Measurements from ENCODE around the gene ADPRHL1. TPM values are rescaled to one million over a fixed set of nuclear protein-coding genes. Genes with fewer than 3 reads are reported as not detected.
"Not testable (repeated sequence)": the region's sequence is repeated elsewhere in the genome, so short reads cannot be mapped to it uniquely, and the experiment has no call there.

The ADPRHL1 gene
- total and polyA plus RNA-seq, 2 experiments from 2014 or later: 78.2 to 112 TPM

DNA sequence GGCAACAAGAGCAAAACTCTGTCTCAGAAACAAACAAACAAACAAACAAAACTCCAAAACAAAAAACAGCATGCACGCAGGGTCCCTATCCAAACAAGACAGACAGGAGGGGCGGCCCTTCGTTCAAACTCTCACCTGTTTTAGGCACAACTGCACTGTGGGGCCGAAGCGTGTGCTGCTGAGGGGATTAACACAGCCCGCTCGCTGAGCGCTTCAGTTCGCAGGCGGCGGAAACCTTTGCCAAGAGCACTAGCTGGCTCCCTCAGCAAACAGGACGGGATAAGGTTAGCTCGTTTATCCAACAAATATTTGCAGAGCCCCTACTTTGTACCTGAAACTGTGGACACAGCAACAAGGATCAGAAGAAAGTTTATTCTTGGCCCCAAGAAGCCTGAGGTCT, 1.6 kb upstream of the ADPRHL1 start:
- Histone ChIP-seq H3K4me1 (ENCODE audit: low read depth) (peaks cover 37% of the 10 kb centered on the region), H3K27ac (peak overlapping the region; percentile 48), H3K9me3 (ENCODE audit: low read depth) (no peaks in the 10 kb centered on the region), H3K27me3 (no peaks in the 10 kb centered on the region), H3K36me3 (peaks cover 29% of the 10 kb centered on the region), H3K4me3 (no peak overlapping the region)
- TF ChIP-seq CTCF (IDR thresholded peaks at IDR 0.05; ENCODE audit: low read depth, low read length): no peak
- DNase-seq (ENCODE audit: low read depth in 1 of 2, low spot score in 1 of 2): no peak

DNA sequence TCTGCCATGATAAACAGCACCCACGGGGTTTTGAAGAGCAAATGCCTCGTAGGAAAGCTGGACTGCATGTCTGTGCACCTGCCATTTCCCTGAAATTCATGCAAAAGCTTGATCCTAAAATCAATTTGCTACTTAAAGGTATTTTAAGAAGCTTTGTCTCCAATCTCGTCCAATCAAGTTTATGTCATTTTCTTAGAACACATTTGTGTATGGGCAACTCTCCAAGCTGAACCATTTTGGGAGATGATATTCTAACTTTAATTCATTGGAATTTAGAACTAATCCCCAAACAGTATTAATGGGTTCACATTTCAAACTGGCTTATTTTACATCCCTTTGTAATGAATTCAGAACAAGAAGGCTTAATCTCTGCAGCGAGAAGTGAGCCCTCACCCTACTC, 822 bp downstream of the ADPRHL1 start:
- Histone ChIP-seq H3K4me1 (ENCODE audit: low read depth) (peaks cover 50% of the 10 kb centered on the region), H3K36me3 (peaks cover 10% of the 10 kb centered on the region), H3K27ac (peak overlapping the region; percentile 96), H3K9me3 (ENCODE audit: low read depth) (no peaks in the 10 kb centered on the region), H3K4me3 (peak overlapping the region; percentile 4), H3K27me3 (no peaks in the 10 kb centered on the region)
- TF ChIP-seq CTCF (IDR thresholded peaks at IDR 0.05; ENCODE audit: low read depth, low read length): no peak
- DNase-seq (ENCODE audit: low read depth in 1 of 2, low spot score in 1 of 2): no peak

- Histone ChIP-seq H3K4me3 (peak overlapping the region; percentile 4), H3K9me3 (ENCODE audit: low read depth) (no peaks in the 10 kb centered on the region)
These were observed 1.3 kb downstream of the ADPRHL1 start for GRCh38 chr13:113451951-113452421.

GRCh38 chr13:113450861-113451620, 2.2 kb downstream of the ADPRHL1 start:
- H3K9me3 ChIP-seq (ENCODE audit: low read depth); H3K4me3 ChIP-seq; H3K36me3 ChIP-seq; H3K27me3 ChIP-seq: not testable (repeated sequence)
- H3K27ac ChIP-seq: peak overlapping the region; percentile 96
- DNase-seq (ENCODE audit: low read depth in 1 of 2, low spot score in 1 of 2): peak in 1 of 2 donors; percentile 49
- H3K4me1 ChIP-seq (ENCODE audit: low read depth): peaks cover 50% of the 10 kb centered on the region

More at GRCh38 chr13:113451951-113452421, 1.3 kb downstream of the ADPRHL1 start:
- peaks cover 50% of the 10 kb centered on the region for H3K4me1 ChIP-seq (ENCODE audit: low read depth)
- peaks cover 9% of the 10 kb centered on the region for H3K36me3 ChIP-seq
- H3K27ac ChIP-seq: peak overlapping the region; percentile 96
- no peak for TF ChIP-seq CTCF (IDR thresholded peaks at IDR 0.05; ENCODE audit: low read depth, low read length)
- DNase-seq (ENCODE audit: low read depth in 1 of 2, low spot score in 1 of 2): peak in 1 of 2 donors; percentile 93
- no peaks in the 10 kb centered on the region for H3K27me3 ChIP-seq

DNA sequence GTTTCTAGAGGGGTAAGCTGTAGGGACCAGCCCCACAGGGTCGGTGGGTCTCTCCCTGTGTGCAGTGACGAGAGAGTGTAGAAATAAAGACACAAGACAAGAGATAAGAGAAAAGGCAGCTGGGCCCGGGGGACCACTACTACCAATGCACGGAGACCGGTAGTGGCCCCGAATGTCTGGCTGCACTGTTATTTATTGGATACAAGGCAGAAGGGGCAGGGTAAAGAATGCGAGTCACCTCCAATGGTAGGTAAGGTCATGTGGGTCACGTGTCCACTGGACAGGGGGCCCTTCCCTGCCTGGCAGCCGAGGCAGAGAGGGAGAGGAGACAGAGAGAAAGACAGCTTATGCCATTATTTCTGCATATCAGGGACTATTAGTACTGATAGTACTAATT, 2.9 kb downstream of the ADPRHL1 start:
- not testable (repeated sequence) for H3K36me3 ChIP-seq; DNase-seq (ENCODE audit: low read depth in 1 of 2, low spot score in 1 of 2); H3K4me3 ChIP-seq; H3K9me3 ChIP-seq (ENCODE audit: low read depth); H3K27me3 ChIP-seq
- Histone ChIP-seq H3K27ac (peak overlapping the region; percentile 59), H3K4me1 (ENCODE audit: low read depth) (peaks cover 50% of the 10 kb centered on the region)

DNA sequence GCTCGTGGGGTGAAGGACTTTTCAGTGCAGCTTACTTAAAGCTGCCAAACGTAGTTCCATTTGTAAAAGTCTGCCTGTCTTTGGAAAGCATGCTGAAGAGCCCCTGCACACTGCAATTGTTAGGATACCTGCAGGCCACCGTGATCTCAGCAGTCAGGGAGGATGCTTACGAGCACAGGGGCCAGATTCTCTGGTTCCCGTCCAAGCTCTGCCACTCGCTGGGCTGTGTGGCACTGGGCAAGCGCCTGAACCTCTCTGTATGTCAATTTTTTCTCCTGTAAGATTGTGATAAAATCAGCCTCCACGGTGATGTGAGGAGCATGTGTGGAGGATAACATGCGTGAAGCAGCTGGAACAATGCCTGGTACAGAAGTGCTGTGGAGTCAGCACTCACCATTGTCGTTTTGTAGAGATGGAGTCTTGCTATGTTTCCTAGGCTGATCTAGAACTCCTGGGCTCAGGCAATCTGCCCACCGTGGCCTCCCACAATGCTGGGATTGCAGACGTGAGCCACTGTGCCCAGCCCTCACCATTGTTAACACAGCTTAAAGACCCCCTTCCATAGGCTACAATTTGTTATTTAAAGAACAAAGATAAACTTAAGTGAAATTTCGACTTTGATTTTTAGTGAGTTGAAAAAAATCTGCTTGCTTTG, 3.5 kb downstream of the ADPRHL1 start:
- peaks cover 50% of the 10 kb centered on the region for H3K4me1 ChIP-seq (ENCODE audit: low read depth)

More for the DNA sequence above, 3.5 kb downstream of the ADPRHL1 start:
- no peak for DNase-seq (ENCODE audit: low read depth in 1 of 2, low spot score in 1 of 2)
- H3K9me3 ChIP-seq (ENCODE audit: low read depth): no peaks in the 10 kb centered on the region
- peak overlapping the region; percentile 59 for H3K27ac ChIP-seq
- TF ChIP-seq CTCF (IDR thresholded peaks at IDR 0.05; ENCODE audit: low read depth, low read length): no peak
- H3K36me3 ChIP-seq: no peaks in the 10 kb centered on the region
- H3K4me3 ChIP-seq: no peak overlapping the region
- H3K27me3 ChIP-seq: no peaks in the 10 kb centered on the region

Data from cardiac muscle cell (in vitro differentiated cells and primary cell).